CD4-positive, alpha-beta T cell treated with Interleukin-12 subunit alpha and Interleukin-12 subunit beta, for 1 hour (primary cell): Measurements from ENCODE around the gene AQP2.

ENCODE experiments used
- DNase-seq: peaks from one replicate; pipeline ENCODE4 v3.0.0-alpha.2; 2020

The AQP2 gene

GRCh38 chr12:50004696-50005095 is 54.2 kb downstream of the AQP2 start:
- DNase-seq, result no peak

- no peak for DNase-seq
Measured at GRCh38 chr12:50005175-50005574, 54.6 kb downstream of the AQP2 start.

GRCh38 chr12:50006280-50006679 is 55.7 kb downstream of the AQP2 start:
- DNase-seq, result no peak

GRCh38 chr12:50006754-50007442 is 56.4 kb downstream of the AQP2 start:
- no peak for DNase-seq
